Loucy (cell line): ENCODE data around the gene DCAF6.

ENCODE experiments used
- CTCF ChIP-seq: fragments of 200-600 bp; sonication (generic); conservative IDR thresholded peaks from 2 replicates; pipeline ENCODE4 v1.5.1; 2014; ENCODE audit warnings: mild to moderate bottlenecking, antibody characterized with exemption, low read length
- EZH2phosphoT487 ChIP-seq: fragments of 200-600 bp; IDR thresholded peaks from 2 replicates; pipeline ENCODE4 v1.6.1; 2018; ENCODE audit warnings: antibody characterized with exemption, mild to moderate bottlenecking, moderate library complexity, borderline replicate concordance

GRCh38 chr1:167911413-167911812 lies 25.1 kb upstream of the DCAF6 start:
- no peak for TF ChIP-seq CTCF
- no peak for TF ChIP-seq EZH2phosphoT487
